CD4-positive, alpha-beta T cell treated with Interleukin-15 for 4 hours (primary cell): ENCODE data around the gene TUBB1.
"Not testable (repeated sequence)": the region's sequence is repeated elsewhere in the genome, so short reads cannot be mapped to it uniquely, and the experiment has no call there.

Source experiments
- DNase-seq: peaks from one replicate; pipeline ENCODE4 v3.0.0-alpha.2; 2020; ENCODE audit warnings: low spot score

TUBB1 gene

GRCh38 chr20:59019217-59019616 is at the start of gene TUBB1:
TUBB1 (plus strand) TSS chr20:59019429; CDS start chr20:59019523, 94 bp downstream.
- no peak for DNase-seq

DNA sequence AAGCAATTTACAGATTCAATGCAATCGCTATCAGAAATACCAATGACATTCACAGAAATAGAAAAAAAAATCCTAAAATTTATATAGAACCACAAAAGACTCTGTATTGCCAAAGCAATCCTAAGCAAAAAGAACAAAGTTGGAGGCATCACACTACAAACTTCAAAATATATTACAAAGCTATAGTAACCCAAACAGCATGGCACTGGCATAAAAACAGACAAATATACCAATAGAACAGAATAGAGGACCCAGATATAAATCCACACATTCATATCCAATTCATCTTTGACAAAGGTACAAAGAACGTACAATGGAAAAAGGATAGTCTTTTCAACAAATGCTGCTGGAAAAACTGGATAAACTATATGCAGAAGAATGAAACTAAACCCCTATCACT is 49.8 kb upstream of the TUBB1 start:
- DNase-seq: no peak

- DNase-seq: no peak
These were observed 49.1 kb upstream of the TUBB1 start for GRCh38 chr20:58970146-58970545.

DNA sequence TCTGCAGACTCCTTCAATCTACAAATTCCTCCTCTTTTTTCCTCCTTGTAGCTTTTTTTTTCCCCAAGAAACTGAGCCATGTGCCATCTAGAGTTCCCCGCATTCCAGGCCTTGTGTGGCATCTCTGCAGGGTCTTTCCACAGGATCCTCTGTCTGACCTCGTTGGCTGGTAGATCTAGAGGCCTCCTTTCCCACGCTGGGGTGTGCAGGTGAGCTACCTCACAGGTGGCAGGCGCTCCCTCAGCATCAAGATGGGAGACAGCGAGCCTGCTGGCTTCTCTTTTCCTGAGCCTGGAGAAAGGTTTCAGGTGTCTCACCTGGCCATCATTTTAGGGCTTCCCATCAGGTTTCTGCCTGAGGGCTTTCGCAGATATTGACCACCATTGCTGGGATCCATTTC is 47.8 kb upstream of the TUBB1 start:
- no peak for DNase-seq

DNA sequence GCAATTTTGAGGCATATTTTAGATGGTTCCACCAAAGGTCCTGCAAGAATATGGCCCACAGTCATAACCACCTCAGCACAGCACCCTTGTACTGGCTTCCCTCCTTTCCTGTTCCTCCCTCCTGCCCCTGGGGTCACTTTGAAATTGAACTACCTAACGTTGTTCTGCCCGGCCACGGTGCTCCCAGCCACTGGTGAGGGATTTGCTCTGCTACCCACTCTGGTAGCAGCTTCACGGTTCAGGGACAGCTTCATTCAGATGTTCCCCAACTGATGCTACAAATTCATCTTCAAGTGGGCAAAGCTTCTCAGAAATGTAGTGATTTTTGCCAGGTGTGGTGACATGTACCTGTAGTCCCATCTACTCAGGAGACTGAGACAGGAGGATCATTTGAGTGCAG is 46.0 kb upstream of the TUBB1 start:
- DNase-seq: no peak

GRCh38 chr20:58973866-58974265 is 45.4 kb upstream of the TUBB1 start:
- DNase-seq: no peak

- no peak for DNase-seq
These were observed 43.9 kb upstream of the TUBB1 start for GRCh38 chr20:58975353-58975752.

- DNase-seq: no peak
These were observed 43.0 kb upstream of the TUBB1 start for GRCh38 chr20:58976061-58976730.

- no peak for DNase-seq
These were observed 40.7 kb upstream of the TUBB1 start for GRCh38 chr20:58978351-58979190.

DNA sequence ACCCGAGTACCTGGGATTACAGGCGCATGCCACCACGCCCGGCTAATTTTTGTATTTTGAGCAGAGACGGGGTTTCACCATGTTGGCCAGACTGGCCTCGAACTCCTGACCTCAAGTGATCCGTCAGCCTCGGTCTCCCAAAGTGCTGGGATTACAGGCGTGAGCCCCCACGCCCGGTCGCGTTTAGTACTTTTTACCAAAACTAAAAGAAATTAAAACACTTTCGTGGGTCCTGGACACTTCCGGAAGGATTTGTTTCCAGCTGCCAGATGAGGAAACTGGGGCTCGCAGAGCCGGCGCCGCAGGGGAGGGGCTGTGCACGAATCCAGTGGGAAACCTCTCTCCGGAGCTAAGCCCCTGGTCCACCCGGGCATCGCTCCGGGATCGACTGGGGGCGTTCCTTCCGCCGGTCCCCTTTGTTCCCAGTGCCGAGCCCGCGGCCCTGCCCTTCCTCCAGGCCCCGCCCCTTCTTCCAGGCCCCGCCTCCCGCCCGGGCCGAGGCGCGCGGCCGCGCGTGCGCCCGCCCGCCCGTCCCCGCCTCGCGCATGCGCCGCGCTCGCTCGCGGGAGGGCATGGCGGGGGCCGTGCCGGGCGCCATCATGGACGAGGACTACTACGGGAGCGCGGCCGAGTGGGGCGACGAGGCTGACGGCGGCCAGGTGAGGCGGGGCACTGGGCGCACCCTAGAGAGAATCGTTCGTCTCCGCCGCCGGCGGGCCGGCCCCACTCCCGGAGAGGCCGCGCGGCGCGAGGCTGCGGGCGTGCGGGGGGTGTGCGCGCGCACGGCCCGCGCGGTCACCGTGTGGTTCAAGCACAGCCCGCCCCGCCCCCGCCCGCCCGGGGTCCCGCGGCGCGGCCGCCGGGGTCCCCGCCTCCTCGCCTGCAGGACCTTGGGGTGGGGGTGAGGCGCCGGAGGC is 38.3 kb upstream of the TUBB1 start, which contains the start of gene NELFCD:
TSS of gene NELFCD (plus strand) at position 546 of the 917 bp plus-strand sequence. CDS start at position 600, 54 bp downstream.
- DNase-seq: peak; percentile 88

DNA sequence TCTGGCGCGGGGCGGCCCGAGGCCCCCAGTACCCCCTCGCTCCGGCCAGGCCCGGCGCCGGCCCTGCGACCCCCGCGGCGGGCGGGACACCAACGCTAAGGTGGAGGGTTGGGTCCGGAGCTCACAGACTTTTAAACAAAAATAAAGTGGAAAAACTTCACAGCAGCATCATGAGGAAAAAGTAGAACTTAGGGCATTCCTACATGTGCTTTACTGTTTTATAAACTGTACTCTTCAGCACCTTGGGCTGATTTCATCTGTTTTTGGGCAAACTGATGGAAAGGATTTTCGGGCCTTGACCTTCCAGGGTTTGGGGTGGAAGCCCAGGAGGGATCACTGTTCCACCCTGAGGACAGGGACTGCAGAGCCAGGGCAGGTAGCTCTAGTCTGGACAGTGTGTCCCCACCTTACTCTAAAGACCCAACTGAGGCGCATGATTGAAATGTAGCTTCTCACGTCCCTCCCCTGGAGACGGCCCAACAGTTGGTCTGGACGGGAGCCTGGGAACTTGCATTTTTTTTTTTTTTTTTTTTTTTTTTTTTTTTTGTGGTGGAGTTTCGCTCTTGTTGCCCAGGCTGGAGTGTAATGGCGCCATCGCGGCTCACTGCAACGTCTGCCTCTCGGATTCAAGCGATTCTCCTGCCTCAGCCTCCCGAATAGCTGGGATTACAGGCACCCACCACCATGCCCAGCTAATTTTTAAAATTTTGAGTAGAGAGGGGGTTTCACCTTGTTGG is 37.4 kb upstream of the TUBB1 start:
- DNase-seq: no peak

GRCh38 chr20:58982406-58983114 is 36.7 kb upstream of the TUBB1 start:
- DNase-seq: peak; percentile 44

DNA sequence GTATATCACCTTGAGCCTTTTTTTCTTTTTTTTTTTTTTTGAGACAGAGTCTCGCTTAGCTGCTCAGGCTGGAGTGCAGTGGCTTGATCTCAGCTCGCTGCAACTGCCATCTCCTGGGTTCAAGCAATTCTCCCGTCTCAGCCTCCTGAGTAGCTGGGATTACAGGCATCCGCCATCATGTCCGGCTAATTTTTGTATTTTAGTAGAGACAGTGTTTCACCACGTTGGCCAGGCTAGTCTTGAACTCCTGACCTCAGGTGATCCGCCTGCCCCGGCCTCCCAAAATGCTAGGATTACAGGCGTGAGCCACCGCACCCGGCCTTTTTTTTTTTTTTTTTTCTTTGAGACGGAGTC is 36.1 kb upstream of the TUBB1 start:
- DNase-seq: not testable (repeated sequence)

DNA sequence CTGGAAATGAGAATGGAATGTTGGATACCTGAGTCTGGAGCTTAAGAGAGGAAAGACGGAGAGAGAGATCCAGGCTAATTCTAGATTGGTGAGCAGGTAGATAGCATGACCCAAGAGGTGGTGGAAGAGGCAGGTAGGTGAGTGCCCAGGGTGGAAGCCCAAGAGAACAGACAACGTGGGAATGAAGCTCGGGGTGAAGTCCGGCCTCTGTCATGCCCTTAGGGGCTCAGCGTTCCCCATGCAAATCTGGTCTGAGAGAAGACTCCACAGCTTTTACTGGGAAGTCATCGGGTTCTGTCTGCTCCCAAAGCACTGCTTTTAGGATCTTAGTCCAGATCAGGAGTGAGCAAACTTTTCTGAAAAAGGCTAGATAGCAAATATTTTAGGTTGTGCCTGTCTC is 34.5 kb upstream of the TUBB1 start:
- DNase-seq: no peak

- no peak for DNase-seq
These were observed 33.6 kb upstream of the TUBB1 start for GRCh38 chr20:58985656-58986055.

- no peak for DNase-seq
These were observed 32.8 kb upstream of the TUBB1 start for GRCh38 chr20:58986286-58986967.

DNA sequence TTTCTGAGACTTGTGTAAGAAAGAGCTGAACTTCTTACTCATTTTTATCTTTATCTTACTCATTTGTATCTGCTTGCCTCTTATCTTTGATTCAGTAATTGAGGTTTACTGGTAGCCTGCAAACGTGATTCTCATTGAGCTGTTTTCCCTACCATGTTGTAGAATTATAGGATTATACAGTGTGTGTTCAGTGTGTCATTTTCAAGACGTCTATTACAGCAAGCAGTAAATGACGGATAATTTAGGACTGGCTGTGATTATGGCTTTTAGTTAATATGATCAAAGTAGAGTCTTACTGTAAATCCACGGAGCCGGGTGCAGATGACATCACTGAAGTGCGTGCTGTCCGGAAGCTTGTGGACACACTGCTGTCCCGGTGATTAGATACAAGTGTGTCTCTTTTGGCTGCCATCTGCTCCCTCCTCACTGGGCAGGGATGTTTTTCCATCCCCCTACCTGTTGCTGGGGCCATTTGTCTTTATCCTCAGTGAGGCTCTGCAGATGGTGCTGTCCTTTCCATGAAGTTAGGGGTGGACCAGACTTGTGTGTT is 32.2 kb upstream of the TUBB1 start:
- no peak for DNase-seq

DNA sequence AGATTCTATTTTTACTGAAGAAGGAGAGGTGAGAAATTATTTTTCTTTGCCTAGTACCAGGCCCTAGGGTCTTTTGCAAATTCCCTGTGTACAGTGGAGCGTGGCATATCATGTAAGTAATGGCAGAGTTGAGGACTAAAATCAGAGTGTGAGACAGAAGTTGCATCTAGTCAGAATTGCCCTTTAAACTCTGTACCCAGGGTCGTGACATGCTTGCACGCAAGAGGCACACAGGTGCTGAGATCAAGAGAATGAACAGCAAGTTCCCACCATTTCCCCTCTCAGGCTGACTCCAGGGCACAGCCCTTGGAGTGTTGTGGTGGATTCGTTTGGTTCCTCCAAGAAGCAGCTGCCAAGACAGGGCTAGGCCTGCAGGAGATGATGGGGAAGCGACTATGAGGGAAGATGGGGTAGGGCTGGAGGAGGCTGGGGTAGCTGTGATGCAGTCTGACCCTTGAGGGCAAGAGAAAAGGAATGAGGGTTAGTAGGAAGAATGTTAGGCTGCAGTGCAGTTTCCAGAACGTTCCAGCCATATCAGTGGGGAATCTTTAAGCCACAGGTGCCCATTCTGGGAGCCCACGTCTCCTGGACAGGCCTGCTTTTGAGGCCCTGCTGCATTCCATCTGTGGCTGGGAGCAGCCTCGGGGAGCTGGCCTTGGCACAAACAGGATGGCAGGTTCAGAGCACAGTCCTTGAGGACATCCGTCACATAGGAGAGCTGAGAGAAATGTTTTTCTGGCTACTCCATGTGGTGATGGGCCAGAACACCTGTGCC is 31.3 kb upstream of the TUBB1 start:
- DNase-seq: no peak

DNA sequence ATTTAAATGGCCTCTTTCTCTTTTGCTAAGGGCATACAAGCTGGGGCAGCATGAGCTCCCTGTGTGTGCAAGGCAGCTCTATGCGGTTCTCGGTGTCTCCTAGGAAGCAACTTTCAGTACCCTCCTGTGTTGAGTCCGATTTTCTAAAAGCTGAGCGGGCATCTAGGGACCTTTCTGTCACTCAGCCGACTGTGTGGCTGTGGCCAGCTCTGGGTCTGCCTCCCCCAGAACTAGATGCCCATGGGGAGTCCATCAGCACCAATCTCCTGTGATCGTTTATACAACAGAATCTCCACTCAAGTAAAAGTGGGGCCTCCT is 30.7 kb upstream of the TUBB1 start:
- DNase-seq: no peak

GRCh38 chr20:58989196-58989595 is 30.0 kb upstream of the TUBB1 start:
- DNase-seq: no peak
